K562 (cell line): ENCODE results near the gene ZNF598. TPM values are rescaled to one million over a fixed set of nuclear protein-coding genes. Genes with fewer than 3 reads are reported as not detected.

ENCODE experiments used
- FOSL1 ChIP-seq: fragments of 200-800 bp; sonication (Bioruptor generic); conservative IDR thresholded peaks from 2 replicates; pipeline ENCODE4 v1.6.1; 2016; ENCODE audit warnings: missing genetic modification characterization, missing compliant biosample characterization
- GTF2B ChIP-seq: IDR thresholded peaks from 2 replicates; pipeline ENCODE4 v1.6.1; 2011; ENCODE audit not compliant: insufficient read length; ENCODE audit errors: extremely low read depth
- HDAC6 ChIP-seq: IDR thresholded peaks from 2 replicates; pipeline ENCODE4 v1.6.1; 2012; ENCODE audit warnings: low read depth, mild to moderate bottlenecking, control low read depth, inconsistent platforms, low read length, moderate library complexity
- HMGXB4 ChIP-seq: sonication (generic); formaldehyde crosslinking; IDR thresholded peaks from 2 replicates; pipeline ENCODE4 v1.8.1; 2023; ENCODE audit warnings: mild to moderate bottlenecking, missing genetic modification reagents
- MCM2 ChIP-seq: fragments of 450-650 bp; IDR thresholded peaks from 2 replicates; pipeline ENCODE4 v1.6.1; 2017; ENCODE audit warnings: low read depth, mild to moderate bottlenecking
- MEF2D ChIP-seq: conservative IDR thresholded peaks from 2 replicates; pipeline ENCODE4 v1.6.1; 2016; ENCODE audit warnings: low read depth, missing genetic modification characterization, missing compliant biosample characterization
- MYNN ChIP-seq, 2 experiments: sonication (generic); formaldehyde crosslinking in 1 of 2; IDR thresholded peaks; 2 replicates each; pipeline versions ENCODE4 v1.5.0 to v1.6.1; 2016 to 2020; ENCODE audit warnings: antibody characterized with exemption in 1 of 2, missing genetic modification reagents in 1 of 2
- NFYB ChIP-seq: IDR thresholded peaks from 2 replicates; pipeline ENCODE4 v1.6.1; 2011; ENCODE audit warnings: mild to moderate bottlenecking, moderate library complexity; ENCODE audit not compliant: insufficient read length; ENCODE audit errors: extremely low read depth
- PCBP1 ChIP-seq: fragments of 200-400 bp; formaldehyde crosslinking; IDR thresholded peaks from 2 replicates; pipeline ENCODE4 v1.6.1; 2018; ENCODE audit warnings: mild to moderate bottlenecking, low read depth, low read length; ENCODE audit not compliant: poor library complexity, severe bottlenecking
- RBM14 ChIP-seq: fragments of 200-400 bp; formaldehyde crosslinking; IDR thresholded peaks from 2 replicates; pipeline ENCODE4 v1.6.1; 2018; ENCODE audit warnings: low read depth, mild to moderate bottlenecking, low read length, moderate library complexity, borderline replicate concordance; ENCODE audit not compliant: insufficient read depth
- RFX5 ChIP-seq: IDR thresholded peaks from 2 replicates; pipeline ENCODE4 v1.6.1; 2011; ENCODE audit warnings: low read depth, mild to moderate bottlenecking, improper control_type of control experiment, low read length
- SMARCE1 ChIP-seq: fragments of 450-650 bp; IDR thresholded peaks from 2 replicates; pipeline ENCODE4 v1.7.1; 2016; ENCODE audit warnings: mild to moderate bottlenecking
- STAG1 ChIP-seq: sonication (generic); formaldehyde crosslinking; IDR thresholded peaks from 2 replicates; pipeline ENCODE4 v1.5.0; 2020; ENCODE audit warnings: missing genetic modification reagents, borderline replicate concordance
- XRCC4 ChIP-seq: IDR thresholded peaks from one replicate; pipeline ENCODE4 v1.6.1; 2011; ENCODE audit not compliant: insufficient read depth, insufficient read length; ENCODE audit errors: extremely low read depth
- ZNF217 ChIP-seq: sonication (generic); formaldehyde crosslinking; IDR thresholded peaks from 2 replicates; pipeline ENCODE4 v1.8.0; 2022; ENCODE audit warnings: mild to moderate bottlenecking, missing genetic modification reagents
- ZNF766 ChIP-seq: fragments of 200-800 bp; sonication (Bioruptor generic); conservative IDR thresholded peaks from 2 replicates; pipeline ENCODE4 v1.6.1; 2016; ENCODE audit warnings: missing genetic modification characterization, missing compliant biosample characterization
- polyA plus RNA-seq, 8 experiments: library from polyadenylated mRNA; depleted of rRNA in 4 of 8; stranded (reverse) in 5 of 8; unstranded in 3 of 8; fragments of >200 nt; fragmentation: Nextera tagmentation in 2 of 8; fragmentation: Illumina TruSeq in 1 of 8; extraction: Ambion mirVana in 2 of 8; extraction: Trizol in 1 of 8; gene quantifications; 2 replicates each; pipeline versions ENCODE4 v1.2.1 to v1.2.3, GENCODE V29; 2011 to 2014; ENCODE audit warnings: inconsistent platforms in 1 of 8, missing spikeins in 1 of 8
- total RNA-seq, 7 experiments: library from RNA; depleted of rRNA in 6 of 7; stranded (reverse); fragments of >200 nt in 6 of 7; fragmentation: Illumina TruSeq in 2 of 7; extraction: Trizol in 2 of 7; gene quantifications; 2 replicates each; pipeline versions ENCODE4 v1.2.1 to v1.2.3, GENCODE V29; 2011 to 2021; ENCODE audit warnings: low replicate concordance in 1 of 7

ZNF598 gene
- total and polyA plus RNA-seq, 9 of the 15 experiments (the other 6 are each of a cell fraction or from before 2014, with no cell fraction given), result 0.11 to 115 (median 29.6) TPM

GRCh38 chr16:1983544-1984346, 25.9 kb downstream of the ZNF598 start, which contains the start of gene GFER (continued):
- no peak for TF ChIP-seq GTF2B
- no peak for TF ChIP-seq HDAC6
- TF ChIP-seq SMARCE1, result no peak
- TF ChIP-seq ZNF766 (CRISPR knock-in tag), result peak; percentile 94
- TF ChIP-seq FOSL1 (tag), result peak; percentile 53; the same call in 1 of the 2 replicates
- no peak for TF ChIP-seq XRCC4
- peak; percentile 80 for TF ChIP-seq PCBP1
- no peak for TF ChIP-seq ZNF217
- no peak for TF ChIP-seq STAG1 (CRISPR knock-in tag)
- no peak for TF ChIP-seq MEF2D (tag)
- peak; percentile 97; the same call in 1 of the 2 replicates for TF ChIP-seq MYNN (IDR thresholded peaks at IDR 0.05)
- TF ChIP-seq MYNN (CRISPR knock-in tag; IDR thresholded peaks at IDR 0.05), result peak; percentile 91
- TF ChIP-seq HMGXB4 (CRISPR knock-in tag), result peak; percentile 76; the same call in 1 of the 2 replicates
- no peak for TF ChIP-seq MCM2
- no peak for TF ChIP-seq NFYB
- no peak for TF ChIP-seq RBM14
- TF ChIP-seq RFX5, result no peak
